Measurements from ENCODE around the gene ABI2.
"Not testable (repeated sequence)": the region's sequence is repeated elsewhere in the genome, so short reads cannot be mapped to it uniquely, and the experiment has no call there.

ABI2 gene

GRCh38 chr2:203359450-203359849, 31.3 kb downstream of the ABI2 start:
- DNase-seq, result no peak

- DNase-seq, result no peak
Measured at GRCh38 chr2:203360833-203361430, 32.7 kb downstream of the ABI2 start.

- DNase-seq, result no peak
Measured at GRCh38 chr2:203361495-203361894, 33.3 kb downstream of the ABI2 start.

GRCh38 chr2:203361922-203362321, 33.7 kb downstream of the ABI2 start:
- no peak for DNase-seq

GRCh38 chr2:203366639-203367466, 38.7 kb downstream of the ABI2 start:
- no peak for DNase-seq

- DNase-seq, result not testable (repeated sequence)
Measured at GRCh38 chr2:203372706-203373105, 44.5 kb downstream of the ABI2 start.

GRCh38 chr2:203376173-203376572, 48.0 kb downstream of the ABI2 start:
- no peak for DNase-seq

- DNase-seq, result no peak
Measured at GRCh38 chr2:203379156-203379555, 51.0 kb downstream of the ABI2 start.

- DNase-seq, result no peak
Measured at GRCh38 chr2:203383038-203383437, 54.8 kb downstream of the ABI2 start.

GRCh38 chr2:203388153-203388552, 60.0 kb downstream of the ABI2 start:
- not testable (repeated sequence) for DNase-seq

GRCh38 chr2:203394519-203395227, 66.5 kb downstream of the ABI2 start:
- no peak for DNase-seq

- no peak for DNase-seq
Measured at GRCh38 chr2:203395858-203396257, 67.7 kb downstream of the ABI2 start.

GRCh38 chr2:203396667-203397066, 68.5 kb downstream of the ABI2 start:
- no peak for DNase-seq

- no peak for DNase-seq
Measured at GRCh38 chr2:203399031-203399430, 70.8 kb downstream of the ABI2 start.

GRCh38 chr2:203400805-203401585, 72.8 kb downstream of the ABI2 start:
- no peak for DNase-seq

- DNase-seq, result no peak
Measured at GRCh38 chr2:203404996-203405395, 76.8 kb downstream of the ABI2 start.

- DNase-seq, result no peak
Measured at GRCh38 chr2:203407496-203407895, 79.3 kb downstream of the ABI2 start.

GRCh38 chr2:203412546-203413331, 84.5 kb downstream of the ABI2 start:
- no peak for DNase-seq

GRCh38 chr2:203413796-203414195, 85.6 kb downstream of the ABI2 start:
- DNase-seq, result no peak

- DNase-seq, result no peak
Measured at GRCh38 chr2:203418271-203418670, 90.1 kb downstream of the ABI2 start.

- DNase-seq, result peak; percentile 30 to 73
Measured at GRCh38 chr2:203427061-203427460, 98.9 kb downstream of the ABI2 start.

- DNase-seq, result not testable (repeated sequence)
Measured at GRCh38 chr2:203429643-203430042, 101.4 kb downstream of the ABI2 start.
